Measurements from ENCODE around the gene ANKRD40CL.

DNA sequence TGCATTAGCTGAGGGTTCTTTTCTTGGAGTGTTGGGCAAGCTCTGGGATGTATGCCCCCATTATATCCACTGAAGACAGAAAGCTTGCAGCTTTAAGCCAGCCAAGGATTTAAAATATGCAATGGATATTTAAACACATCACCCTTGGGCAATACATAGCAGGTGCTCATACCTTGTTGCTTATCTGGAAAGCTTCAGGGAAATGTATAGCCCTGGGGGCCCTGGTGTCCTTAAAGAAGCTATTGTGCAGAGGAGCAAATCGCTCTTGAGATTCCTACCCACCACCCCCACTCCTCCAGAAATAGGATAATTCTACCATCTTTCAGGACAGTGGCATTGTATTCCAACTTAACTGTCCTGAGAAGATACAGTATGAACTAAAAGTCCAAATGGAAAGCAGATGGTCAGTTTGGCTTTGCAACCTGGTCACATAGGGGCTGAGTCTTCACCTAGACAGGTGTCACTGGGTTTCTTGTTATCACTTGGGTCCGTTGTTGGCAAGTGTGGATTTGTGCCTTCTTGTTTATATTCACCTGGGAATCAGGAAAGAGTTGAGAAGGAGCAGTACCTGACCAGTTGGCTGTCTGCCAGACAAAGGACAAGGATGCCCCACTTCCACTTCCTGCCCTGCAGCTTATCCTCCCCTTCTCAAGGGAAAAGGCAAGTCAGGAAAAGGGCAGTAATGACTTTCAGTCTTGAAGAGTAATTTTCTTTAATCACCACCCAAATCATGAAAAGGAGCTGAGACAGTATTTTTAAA, 3.4 kb downstream of the ANKRD40CL start:
- TF ChIP-seq, protein P1, sequence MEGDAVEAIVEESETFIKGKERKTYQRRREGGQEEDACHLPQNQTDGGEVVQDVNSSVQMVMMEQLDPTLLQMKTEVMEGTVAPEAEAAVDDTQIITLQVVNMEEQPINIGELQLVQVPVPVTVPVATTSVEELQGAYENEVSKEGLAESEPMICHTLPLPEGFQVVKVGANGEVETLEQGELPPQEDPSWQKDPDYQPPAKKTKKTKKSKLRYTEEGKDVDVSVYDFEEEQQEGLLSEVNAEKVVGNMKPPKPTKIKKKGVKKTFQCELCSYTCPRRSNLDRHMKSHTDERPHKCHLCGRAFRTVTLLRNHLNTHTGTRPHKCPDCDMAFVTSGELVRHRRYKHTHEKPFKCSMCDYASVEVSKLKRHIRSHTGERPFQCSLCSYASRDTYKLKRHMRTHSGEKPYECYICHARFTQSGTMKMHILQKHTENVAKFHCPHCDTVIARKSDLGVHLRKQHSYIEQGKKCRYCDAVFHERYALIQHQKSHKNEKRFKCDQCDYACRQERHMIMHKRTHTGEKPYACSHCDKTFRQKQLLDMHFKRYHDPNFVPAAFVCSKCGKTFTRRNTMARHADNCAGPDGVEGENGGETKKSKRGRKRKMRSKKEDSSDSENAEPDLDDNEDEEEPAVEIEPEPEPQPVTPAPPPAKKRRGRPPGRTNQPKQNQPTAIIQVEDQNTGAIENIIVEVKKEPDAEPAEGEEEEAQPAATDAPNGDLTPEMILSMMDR (IDR thresholded peaks at IDR 0.05), result no peak
- TF ChIP-seq POLR2AphosphoS5 (IDR thresholded peaks at IDR 0.05; ENCODE audit: low read depth, low read length) (no peak), TCF7L2 (IDR thresholded peaks at IDR 0.05; ENCODE audit: low read depth, low read length) (no peak), SIN3A (IDR thresholded peaks at IDR 0.05; ENCODE audit: borderline replicate concordance, insufficient read depth, low read depth, low read length) (no peak)
- TF ChIP-seq, protein P2, sequence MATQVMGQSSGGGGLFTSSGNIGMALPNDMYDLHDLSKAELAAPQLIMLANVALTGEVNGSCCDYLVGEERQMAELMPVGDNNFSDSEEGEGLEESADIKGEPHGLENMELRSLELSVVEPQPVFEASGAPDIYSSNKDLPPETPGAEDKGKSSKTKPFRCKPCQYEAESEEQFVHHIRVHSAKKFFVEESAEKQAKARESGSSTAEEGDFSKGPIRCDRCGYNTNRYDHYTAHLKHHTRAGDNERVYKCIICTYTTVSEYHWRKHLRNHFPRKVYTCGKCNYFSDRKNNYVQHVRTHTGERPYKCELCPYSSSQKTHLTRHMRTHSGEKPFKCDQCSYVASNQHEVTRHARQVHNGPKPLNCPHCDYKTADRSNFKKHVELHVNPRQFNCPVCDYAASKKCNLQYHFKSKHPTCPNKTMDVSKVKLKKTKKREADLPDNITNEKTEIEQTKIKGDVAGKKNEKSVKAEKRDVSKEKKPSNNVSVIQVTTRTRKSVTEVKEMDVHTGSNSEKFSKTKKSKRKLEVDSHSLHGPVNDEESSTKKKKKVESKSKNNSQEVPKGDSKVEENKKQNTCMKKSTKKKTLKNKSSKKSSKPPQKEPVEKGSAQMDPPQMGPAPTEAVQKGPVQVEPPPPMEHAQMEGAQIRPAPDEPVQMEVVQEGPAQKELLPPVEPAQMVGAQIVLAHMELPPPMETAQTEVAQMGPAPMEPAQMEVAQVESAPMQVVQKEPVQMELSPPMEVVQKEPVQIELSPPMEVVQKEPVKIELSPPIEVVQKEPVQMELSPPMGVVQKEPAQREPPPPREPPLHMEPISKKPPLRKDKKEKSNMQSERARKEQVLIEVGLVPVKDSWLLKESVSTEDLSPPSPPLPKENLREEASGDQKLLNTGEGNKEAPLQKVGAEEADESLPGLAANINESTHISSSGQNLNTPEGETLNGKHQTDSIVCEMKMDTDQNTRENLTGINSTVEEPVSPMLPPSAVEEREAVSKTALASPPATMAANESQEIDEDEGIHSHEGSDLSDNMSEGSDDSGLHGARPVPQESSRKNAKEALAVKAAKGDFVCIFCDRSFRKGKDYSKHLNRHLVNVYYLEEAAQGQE (IDR thresholded peaks at IDR 0.05; ENCODE audit: insufficient read depth in 1 of 2, low read depth in 2 of 2, low read length in 1 of 2), result no peak

All from Panc1 (cell line).